Hematopoietic multipotent progenitor cell treated with erythropoietin and hydrocortisone succinate and interleukin-3 and kit ligand, for 17 days (in vitro differentiated cells): ENCODE measurements around the gene APIP.

Experiments
- DNase-seq: peaks from one replicate; pipeline ENCODE4 v3.0.0-alpha.2; 2015; ENCODE audit warnings: low spot score

APIP gene, protein sequence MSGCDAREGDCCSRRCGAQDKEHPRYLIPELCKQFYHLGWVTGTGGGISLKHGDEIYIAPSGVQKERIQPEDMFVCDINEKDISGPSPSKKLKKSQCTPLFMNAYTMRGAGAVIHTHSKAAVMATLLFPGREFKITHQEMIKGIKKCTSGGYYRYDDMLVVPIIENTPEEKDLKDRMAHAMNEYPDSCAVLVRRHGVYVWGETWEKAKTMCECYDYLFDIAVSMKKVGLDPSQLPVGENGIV

DNA sequence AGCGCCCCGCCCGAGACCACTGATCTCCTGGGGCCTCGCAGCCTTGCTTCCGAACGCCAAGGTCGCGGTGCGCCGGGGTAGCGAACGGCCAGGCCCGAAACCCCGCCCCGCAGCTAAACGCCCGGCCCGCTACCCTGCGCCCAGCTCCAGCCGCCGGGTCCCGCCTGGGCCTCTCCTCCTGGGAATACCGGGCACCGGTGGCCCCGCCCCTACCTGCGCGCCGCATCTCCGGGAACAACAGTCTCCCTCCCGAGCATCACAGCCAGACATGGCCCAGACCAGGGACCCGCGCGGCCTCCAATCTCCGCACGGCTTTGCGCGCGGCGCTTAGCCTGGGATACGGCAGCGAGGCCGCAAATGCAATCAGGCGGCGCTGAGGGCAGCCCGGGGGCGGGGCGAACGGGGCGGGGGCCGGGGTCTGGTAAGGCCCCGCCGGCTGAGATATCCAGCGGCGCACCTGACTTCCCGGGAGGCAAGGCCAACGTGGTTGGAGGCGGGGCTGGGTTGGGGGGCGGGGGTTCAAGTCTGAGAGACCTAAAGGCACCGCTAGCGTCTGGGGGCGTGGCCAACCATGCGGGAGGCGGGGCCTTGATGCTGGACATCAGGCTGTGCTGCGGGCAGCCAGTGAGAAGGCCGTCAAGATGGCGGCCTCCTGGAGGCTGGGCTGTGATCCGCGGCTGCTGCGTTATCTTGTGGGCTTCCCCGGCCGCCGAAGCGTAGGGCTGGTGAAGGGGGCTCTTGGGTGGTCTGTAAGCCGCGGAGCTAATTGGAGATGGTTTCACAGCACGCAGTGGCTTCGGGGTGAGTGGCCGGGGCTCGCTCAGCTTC, at the start of gene APIP, which contains the start of gene PDHX:
APIP (minus strand) TSS at position 365 of the 828 bp plus-strand sequence; CDS start at position 270, 95 bp downstream.
PDHX (plus strand) TSS at position 604 of the 828 bp plus-strand sequence; CDS start at position 642, 38 bp downstream.
- DNase-seq, result peak; percentile 96

DNA sequence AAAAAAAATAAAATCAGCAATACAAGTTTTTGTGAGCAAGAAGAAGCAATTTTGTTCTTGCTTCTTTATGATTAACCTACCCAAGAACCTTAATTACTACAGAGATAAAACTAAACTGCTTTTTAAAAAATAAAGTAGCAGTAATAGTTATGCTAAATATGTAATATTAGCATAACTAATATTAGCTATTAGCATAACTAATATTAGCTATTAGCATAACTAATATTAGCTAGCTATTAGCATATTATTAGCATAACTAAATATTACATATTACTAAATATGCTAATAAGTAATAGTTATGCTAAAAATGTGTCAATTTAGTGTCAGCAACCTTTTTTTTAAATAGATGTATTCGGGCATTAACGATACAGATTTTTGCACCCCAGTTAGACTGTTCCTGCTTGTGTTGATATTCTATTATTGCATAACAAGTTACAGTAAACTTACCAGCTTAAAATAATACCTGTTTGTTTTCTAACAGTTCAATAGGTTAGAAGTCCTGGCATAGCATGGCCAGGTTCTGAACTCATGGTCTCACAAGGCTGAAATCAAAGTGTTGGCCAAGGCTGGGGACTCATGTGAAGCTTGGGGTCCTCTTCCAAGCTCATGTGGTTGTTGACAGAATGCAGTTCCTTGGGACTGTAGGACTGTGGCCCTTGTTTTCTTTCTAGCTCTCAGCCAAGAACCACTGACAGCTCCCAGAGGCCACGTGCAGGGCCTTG, 48.6 kb upstream of the APIP start:
- no peak for DNase-seq

DNA sequence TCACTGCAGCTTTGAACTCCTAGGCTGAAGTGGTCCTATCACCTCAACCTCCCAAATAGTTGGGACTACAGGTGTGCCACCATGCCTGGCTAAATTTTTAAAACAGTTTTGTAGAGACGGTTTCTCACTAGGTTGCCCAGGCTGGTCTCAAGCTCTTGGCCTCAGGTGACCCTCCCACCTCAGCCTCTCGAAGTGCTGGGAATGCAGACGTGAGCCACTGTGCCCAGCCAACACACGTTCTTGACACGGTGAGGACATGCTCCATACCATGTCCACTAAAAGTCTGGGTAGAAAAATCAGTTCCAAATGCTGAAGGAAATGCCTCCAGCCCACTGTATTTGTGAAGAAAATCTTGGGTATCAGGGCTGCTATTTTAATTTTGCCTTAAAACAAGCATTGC, 47.2 kb upstream of the APIP start:
- DNase-seq, result no peak

DNA sequence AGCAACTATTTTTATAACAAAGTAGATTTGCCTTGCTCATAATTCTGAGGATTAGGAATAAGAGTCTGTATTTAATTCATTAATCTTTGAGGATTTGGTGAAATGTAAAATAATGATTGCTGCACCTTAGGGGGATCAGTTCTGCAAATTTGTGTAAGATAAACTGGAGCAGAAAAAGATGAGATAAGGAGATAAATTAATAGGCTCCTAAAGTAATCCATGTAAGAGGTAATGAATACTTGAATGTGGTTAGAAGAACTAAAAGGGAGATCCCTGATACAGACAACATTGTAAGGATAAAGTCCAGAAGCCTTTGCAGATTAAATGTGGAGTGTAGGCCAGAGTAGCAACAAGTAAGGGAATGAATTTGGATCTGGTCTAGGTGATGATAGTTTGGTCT, 45.9 kb upstream of the APIP start:
- DNase-seq, result no peak

DNA sequence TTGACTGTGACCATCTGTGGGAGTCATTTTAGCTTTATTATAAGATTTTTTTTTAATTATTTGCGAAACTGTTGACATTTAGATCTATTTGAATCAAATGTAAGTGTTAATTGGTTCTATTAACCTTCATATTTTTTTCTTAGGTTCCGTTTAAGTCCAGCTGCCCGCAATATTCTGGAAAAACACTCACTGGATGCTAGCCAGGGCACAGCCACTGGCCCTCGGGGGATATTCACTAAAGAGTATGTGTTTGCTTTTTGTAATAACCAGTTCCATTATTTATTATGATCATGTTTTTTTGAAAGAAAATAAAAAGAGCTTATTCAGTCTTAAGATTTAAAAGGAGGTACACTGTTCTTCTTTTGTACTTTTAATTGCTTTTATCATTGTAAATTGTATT, 44.1 kb upstream of the APIP start:
- DNase-seq, result no peak

DNA sequence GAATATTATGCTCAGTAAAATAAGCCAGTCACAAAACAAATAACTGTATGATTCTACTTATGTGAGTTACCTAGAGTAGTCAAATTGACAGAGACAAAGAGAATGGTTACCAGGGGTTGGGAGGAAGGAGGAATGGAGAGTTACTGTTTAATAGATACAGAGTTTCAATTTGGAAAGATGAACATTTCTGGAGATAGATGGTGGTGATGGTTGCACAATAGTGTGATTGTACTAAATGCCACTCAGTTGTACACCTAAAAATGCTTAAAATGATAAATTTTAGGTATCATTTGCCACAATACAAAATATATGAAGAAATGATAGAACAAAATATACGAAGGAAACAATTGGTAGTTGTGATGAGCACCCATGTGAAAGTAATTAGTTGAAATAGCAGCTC, 43.6 kb upstream of the APIP start:
- no peak for DNase-seq

DNA sequence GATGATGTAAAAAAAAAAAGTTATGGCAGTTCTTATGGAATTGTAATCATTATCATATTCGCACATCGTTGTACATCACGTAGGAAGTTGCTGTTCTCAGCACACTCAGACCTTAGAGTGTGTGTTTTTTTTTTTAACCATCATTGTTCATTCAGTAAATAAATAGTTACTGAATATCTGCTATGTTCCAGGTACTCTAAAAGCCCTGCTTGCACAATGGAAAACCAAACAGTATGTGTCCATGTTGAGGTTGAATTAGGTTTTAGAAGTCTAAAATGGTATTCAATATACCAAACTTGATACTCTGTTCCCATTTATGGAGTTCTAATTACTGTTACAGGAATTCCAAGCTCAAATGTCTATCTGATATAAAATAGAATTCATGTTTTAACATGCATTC, 41.4 kb upstream of the APIP start:
- no peak for DNase-seq

DNA sequence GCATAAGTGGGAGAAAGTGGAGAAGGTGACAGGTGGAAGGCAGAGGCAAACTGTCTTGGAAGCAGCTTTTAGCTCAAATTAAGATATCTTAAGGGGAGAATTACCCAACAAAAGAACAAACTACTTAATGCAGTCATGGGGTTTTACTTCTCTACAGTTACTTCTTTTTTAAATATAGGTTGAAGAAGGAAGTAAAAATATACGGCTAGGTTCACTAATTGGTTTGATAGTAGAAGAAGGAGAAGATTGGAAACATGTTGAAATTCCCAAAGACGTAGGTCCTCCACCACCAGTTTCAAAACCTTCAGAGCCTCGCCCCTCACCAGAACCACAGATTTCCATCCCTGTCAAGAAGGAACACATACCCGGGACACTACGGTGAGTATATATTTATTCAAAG, 41.0 kb upstream of the APIP start:
- DNase-seq, result no peak

DNA sequence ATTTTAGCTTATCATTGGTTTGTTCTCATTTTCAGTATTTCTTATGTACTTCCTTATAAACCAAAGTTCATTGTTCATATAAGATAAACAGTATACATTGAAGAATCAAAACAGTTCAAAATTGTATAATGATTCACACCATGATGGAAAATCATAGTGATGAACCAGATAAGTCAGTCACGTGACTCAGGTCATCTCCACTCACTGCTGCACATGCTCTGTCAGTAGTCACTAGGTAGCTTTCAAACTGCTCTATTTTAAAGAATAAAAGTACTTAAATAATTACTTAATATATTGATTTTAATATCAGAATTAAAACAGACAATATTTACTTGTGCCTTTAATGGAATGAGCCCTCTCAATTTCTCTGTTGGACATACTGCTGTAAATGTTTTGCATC, 37.8 kb upstream of the APIP start:
- DNase-seq, result no peak

DNA sequence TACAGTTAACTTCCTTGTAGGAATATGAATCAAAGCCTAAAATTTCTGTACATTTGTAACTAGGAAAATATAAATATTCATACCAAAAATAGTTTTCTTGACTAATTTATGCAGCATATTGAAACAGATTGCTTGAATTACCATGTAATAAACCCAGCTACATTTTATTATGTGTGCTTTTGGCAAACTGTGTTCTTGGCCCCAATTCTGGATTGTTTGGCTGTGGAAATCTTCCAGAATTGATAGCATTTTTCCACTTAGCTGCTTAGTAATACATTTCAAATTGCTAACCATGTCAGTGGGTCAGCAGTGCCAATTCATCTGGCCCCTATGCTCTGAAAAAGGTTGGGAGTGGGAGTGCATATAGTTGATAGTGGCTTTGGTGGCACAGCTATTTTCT, 32.5 kb upstream of the APIP start:
- no peak for DNase-seq

DNA sequence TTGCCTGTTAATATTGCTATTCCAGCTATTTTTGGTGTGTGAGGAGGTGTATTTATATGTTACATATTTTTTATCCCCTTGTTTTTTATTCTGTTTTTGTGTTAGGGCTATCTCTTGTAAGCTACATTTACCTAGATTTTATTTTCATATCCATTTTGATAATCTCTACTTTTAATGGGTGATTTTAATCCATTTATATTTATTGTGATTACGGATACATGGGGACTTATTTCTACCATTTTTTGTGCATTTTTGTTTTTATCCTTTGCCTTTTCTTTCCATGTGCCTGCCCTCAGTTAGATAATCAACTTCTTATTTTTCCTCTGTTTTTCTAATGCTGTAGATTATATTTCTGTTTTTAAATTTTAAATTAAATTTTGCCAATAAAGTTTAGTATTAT, 28.5 kb upstream of the APIP start:
- DNase-seq, result no peak

DNA sequence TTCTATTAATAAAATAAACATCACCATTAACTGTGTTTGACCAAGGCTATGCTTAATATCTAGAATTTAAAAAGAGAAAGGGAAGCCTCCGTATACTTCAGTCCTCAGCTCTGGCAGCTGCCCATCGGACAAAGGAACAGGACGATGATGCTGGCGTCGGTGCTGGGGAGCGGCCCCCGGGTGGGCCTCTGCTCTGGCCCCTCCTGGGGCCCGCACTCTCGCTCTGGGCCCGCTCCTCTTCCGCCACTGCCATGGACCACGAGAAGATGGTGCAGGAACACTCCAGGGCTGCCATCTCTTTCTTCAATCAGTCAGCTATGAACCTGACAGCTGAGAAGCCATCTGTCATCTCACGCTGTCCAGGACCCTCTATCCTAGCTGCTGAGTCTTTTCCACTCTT, 25.5 kb upstream of the APIP start:
- no peak for DNase-seq

DNA sequence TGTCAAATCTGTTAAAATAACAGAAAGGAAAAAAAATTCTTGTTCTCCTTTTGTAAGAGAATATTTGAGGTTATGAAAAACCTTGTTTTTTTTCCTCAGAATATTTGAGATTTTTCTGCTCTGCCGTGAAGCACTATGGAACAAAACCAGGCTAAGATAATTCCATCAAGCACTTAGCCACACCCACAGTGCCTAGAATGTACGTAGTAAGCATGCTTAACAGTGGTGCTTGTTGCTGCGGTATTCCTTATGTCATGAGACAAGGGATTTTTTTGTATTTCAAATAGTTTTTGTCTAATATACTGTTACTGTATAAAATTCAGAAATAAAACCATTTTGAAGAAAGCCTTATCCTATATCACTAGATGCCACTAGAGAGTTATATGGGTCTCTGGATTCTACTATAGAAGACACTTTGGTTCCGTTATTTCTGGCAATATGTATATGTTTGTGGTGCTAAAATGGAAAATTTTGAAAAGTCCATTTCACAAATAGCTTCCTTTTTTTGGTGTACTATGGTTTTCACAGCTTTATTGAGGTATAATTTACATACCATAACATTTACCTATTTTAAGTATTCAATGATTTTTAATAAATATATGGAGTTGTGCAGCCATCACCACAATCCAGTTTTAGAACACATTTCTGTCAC, 24.0 kb upstream of the APIP start:
- no peak for DNase-seq

DNA sequence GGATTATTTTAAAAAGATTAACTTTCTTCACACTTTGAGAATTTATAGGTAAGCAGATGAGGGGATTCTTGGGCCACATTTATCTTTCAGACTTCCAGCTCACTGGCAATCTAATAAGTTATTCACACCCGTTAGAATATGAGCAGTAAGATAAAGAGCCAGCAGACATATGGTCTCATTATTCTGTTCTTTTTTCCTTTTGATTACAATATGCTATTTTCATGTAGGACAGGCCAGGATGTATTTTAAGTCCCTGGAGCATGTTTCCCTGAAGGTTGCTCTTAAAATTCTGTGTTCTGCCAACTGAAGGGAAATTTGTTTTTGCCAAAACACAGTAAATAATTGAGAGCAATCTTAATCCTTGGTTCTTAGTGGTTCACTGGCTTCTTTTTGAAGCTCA, 22.4 kb upstream of the APIP start:
- no peak for DNase-seq

DNA sequence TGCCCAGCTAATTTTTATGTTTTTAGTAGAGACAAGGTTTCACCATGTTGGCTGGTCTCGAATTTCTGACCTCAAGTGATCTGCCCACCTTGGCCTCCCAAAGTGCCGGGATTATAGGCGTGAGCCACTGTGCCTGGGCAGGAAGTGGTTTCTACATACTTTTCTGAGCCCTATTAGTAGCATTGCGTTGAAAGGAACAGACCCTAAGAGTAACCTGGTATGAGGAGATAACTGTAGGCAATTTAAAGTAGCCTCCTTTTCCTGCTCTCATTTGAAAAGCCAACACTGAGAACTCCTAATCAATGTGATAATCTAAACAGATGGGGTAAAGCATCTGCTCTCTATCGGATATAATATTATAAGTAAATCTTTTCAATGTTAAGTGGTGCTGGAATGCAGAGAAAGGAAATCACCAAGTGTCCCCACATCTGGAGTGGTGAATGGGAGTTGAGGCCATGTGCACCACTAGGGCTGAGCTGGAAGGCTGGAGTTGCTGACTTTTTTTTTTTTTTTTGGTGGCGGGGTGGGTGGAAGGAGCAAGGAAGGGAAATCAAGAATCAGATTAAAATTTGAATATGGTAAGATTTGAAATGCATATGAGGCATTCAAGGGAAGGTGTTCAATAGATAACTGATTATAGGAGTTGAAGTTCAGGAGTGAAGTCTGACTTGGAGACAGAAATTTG, 20.9 kb upstream of the APIP start:
- no peak for DNase-seq

DNA sequence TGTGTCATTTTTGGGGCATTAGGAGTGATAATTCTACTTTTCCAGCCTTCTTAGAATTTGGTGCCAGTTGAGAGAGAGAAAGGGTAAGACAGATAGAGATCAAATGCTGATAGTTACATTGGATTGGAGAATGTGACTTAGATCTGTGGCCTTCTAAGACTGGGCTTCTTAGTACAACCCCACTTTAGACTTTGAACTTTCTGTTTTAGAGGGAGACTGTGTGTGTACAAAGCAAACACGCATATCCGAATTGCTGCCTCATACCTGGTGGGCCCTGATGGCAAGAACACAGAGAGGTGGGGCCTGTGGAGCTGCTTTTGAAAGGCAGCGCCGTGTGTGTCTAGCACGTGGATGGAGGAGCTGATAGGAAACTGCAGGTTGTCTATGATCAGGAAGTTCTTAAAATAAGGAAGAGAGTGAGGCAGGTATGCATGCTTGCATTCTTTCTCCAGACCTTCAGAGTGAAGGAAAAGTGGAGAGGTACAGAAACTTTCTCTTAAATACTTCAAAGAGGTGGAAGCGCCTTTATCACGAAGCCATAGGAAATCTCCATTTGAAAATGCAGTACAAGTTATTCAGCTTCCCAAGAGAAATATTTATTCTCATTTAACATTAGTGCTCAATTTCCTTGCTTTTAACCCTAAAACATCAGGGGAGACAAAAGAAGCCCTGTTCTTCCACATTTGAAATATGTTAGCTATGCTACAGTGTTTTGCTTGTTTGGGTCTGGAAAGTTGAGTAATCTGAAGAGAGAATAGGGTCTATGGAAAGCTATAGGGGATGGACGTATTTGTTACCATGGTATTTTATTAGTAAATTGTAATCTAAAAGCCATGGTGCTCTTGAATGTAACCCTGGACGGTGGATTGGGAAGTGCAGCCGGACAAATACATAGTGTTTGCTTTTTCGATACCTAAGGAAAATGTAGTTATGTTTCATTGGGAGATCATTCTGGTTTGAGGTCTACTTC, 13.9 kb upstream of the APIP start:
- DNase-seq, result no peak

DNA sequence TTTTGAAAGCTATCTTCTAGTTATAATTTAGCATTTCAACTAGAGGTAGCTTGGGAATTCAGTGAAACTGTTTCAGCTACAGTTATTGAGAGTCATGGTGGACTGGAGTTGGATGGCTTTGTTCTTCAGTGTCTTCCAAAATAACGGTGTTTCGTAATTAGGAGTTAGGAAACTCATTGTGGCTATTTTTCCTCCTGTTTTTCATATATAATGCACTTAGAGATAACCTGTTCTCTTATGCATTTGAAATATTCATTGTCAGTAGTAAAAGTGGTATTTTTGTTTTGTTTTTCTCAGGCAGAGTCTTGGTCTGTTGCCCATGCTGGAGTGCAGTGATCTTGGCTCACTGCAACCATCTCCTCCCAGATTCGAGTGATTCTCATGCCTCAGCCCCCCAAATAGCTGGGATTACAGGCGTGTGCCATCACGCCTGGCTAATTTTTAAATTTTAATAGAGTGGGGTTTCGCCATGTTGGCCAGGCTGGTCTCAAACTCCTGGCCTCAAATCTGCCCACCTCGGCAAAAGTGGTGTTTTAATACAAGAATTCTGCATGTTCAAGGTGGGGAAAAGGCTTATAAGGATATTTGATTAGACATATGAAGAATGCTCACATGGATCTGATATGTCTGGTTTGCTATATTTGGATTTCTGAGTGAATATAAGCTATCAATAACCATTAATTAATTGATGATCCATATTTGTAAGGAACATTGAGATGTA, 12.9 kb upstream of the APIP start:
- DNase-seq, result no peak

DNA sequence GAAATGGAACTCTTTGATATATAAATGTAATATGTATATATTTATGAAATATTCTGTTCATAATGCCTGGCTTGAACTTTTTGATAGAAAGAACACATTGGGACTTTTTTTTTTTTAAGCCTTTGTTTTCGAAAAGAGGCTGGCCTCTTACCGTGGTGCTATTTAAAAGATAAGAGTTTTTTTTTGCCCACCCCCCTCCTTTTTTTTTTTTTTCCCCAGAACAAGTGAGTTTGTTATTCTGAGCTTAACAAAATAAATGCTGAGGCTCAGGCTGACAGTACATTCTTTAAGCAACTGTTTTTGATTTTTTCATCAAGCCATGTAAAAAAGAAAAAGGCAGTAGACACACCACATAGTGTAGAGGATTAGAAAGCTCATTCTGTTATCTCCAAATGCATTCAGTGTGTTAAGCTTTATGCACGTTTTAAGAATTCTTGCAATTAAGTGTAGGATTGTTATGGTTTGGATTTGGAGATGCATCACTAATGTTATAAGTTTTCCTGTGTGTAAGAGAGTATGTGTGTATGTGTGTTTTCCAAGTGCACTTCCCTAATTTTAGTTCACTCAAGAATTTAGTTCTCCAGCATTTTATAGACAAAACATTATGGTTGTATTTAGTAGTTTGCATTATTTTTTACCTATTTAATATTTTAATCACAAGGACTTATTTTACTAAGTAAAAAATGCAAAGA, 12.2 kb upstream of the APIP start:
- DNase-seq, result no peak

DNA sequence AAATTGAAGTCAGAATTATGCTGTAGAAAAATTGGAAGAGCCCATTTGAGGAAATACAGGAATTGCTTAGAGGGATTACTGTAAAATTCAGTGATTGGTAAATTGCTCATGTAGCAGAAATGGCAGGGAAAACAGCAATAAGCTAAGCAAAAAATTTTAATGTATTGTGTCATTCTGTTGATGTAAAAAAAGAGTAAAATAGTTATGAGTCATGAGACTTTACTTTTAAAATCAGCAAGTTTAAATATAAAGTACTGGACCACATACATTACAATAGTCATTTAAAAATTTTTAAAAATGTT, 10.6 kb upstream of the APIP start:
- DNase-seq, result no peak
